Stimulated activated CD4-positive, alpha-beta T cell treated with anti-CD3 and anti-CD28 coated beads, TNF-alpha, amount 100 ng/mL, for 48 hours (primary cell): ENCODE measurements around the gene SLC7A9.

Source experiments
- DNase-seq, 3 donors: peaks; one replicate each; pipeline ENCODE4 v3.0.0-alpha.2; 2020; ENCODE audit warnings: low read depth in 3 of 3

The SLC7A9 gene

GRCh38 chr19:32828643-32829344 is 40.8 kb downstream of the SLC7A9 start:
- DNase-seq: no peak

GRCh38 chr19:32828139-32828538 is 41.4 kb downstream of the SLC7A9 start:
- no peak for DNase-seq

- no peak for DNase-seq
Measured at GRCh38 chr19:32824916-32825608, 44.5 kb downstream of the SLC7A9 start.

GRCh38 chr19:32824191-32824751 is 45.3 kb downstream of the SLC7A9 start:
- no peak for DNase-seq

- DNase-seq: no peak
Measured at GRCh38 chr19:32823747-32824102, 45.8 kb downstream of the SLC7A9 start.

GRCh38 chr19:32822916-32823746 is 46.4 kb downstream of the SLC7A9 start:
- no peak for DNase-seq

- DNase-seq: no peak
Measured at GRCh38 chr19:32819419-32820400, 49.9 kb downstream of the SLC7A9 start.

GRCh38 chr19:32818536-32818935 is 51.0 kb downstream of the SLC7A9 start:
- no peak for DNase-seq

- no peak for DNase-seq
Measured at GRCh38 chr19:32817569-32818476, 51.7 kb downstream of the SLC7A9 start.

- no peak for DNase-seq
Measured at GRCh38 chr19:32816555-32817099, 52.9 kb downstream of the SLC7A9 start.

GRCh38 chr19:32814624-32815023 is 54.9 kb downstream of the SLC7A9 start:
- no peak for DNase-seq

- no peak for DNase-seq
Measured at GRCh38 chr19:32813862-32814425, 55.6 kb downstream of the SLC7A9 start.

GRCh38 chr19:32812571-32812970 is 57.0 kb downstream of the SLC7A9 start:
- no peak for DNase-seq

GRCh38 chr19:32812036-32812435 is 57.5 kb downstream of the SLC7A9 start:
- no peak for DNase-seq

- DNase-seq: no peak
Measured at GRCh38 chr19:32811151-32811550, 58.4 kb downstream of the SLC7A9 start.

- no peak for DNase-seq
Measured at GRCh38 chr19:32810452-32810851, 59.1 kb downstream of the SLC7A9 start.

GRCh38 chr19:32809754-32810153 is 59.8 kb downstream of the SLC7A9 start:
- DNase-seq: no peak

- DNase-seq: no peak
Measured at GRCh38 chr19:32809254-32809653, 60.3 kb downstream of the SLC7A9 start.

GRCh38 chr19:32808236-32808635 is 61.3 kb downstream of the SLC7A9 start:
- DNase-seq: no peak
